Spleen (tissue), 7 donors: ENCODE results near the gene ZFX.

Experiments
- CTCF ChIP-seq, 11 experiments: fragments of 200-600 bp in 7 of 11; fragments of 450-650 bp in 4 of 11; sonication (generic) in 4 of 11; IDR thresholded peaks in 8 of 11; conservative IDR thresholded peaks in 3 of 11; 1 replicate in 7 of 11; 2 replicates in 4 of 11; pipeline versions ENCODE4 v1.4.0 to v1.8.0; 2016 to 2021; ENCODE audit warnings: antibody characterized with exemption in 11 of 11, inconsistent platforms in 4 of 11, mild to moderate bottlenecking in 1 of 11
- POLR2A ChIP-seq, 3 donors: fragments of 450-650 bp; IDR thresholded peaks; one replicate each; pipeline ENCODE4 v1.5.1; 2017; ENCODE audit warnings: antibody characterized with exemption in 3 of 3, mild to moderate bottlenecking in 1 of 3
- POLR2AphosphoS5 ChIP-seq, 3 donors: sonication (generic); formaldehyde crosslinking; IDR thresholded peaks; one replicate each; pipeline ENCODE4 v1.5.1; 2017; ENCODE audit warnings: antibody characterized with exemption in 3 of 3
- donor health status: DM: no; HTN: no; CAD: no; lungs with moderate emphysema.
- donor health status: DM: no; HTN: no; CAD: no.
- donor health status: DM: no; HTN: no; CAD: no.

- peak; percentile 33 to 73 (median 56) for TF ChIP-seq CTCF (IDR thresholded peaks at IDR 0.05 in 8 of 11, conservative IDR thresholded peaks at IDR 0.05 in 3 of 11)
- peak; percentile 83 to 87 (median 86) for TF ChIP-seq POLR2AphosphoS5 (IDR thresholded peaks at IDR 0.05)
- no peak for TF ChIP-seq POLR2A (IDR thresholded peaks at IDR 0.05)
These were observed 692 bp downstream of the ZFX start for GRCh38 chrX:24150051-24150790.
